Testis (tissue), 3 donors: ENCODE results near the gene CACNA2D1. TPM values are rescaled to one million over a fixed set of nuclear protein-coding genes. Genes with fewer than 3 reads are reported as not detected.

ENCODE experiments used
- DNase-seq: peaks from one replicate; pipeline ENCODE4 v3.0.0-alpha.2; 2019
- H3K27ac ChIP-seq, 2 donors: fragments of 200-600 bp; sonication (generic); one replicate each; pipeline ENCODE4 v1.5.1; 2019
- H3K27me3 ChIP-seq: fragments of 200-600 bp; sonication (generic); one replicate; pipeline ENCODE4 v1.5.1; 2019
- H3K36me3 ChIP-seq: fragments of 200-600 bp; sonication (generic); one replicate; pipeline ENCODE4 v1.5.1; 2017; ENCODE audit warnings: low read depth; ENCODE audit errors: missing control alignments
- H3K4me1 ChIP-seq: fragments of 200-600 bp; sonication (generic); one replicate; pipeline ENCODE4 v1.5.1; 2019
- H3K4me3 ChIP-seq, 2 donors: fragments of 200-600 bp; sonication (generic); one replicate each; pipeline ENCODE4 v1.5.1; 2017 to 2019
- H3K9me3 ChIP-seq: fragments of 200-600 bp; sonication (generic); one replicate; pipeline ENCODE4 v1.5.1; 2017
- CTCF ChIP-seq, 3 experiments: fragments of 450-650 bp in 2 of 3; fragments of 200-600 bp in 1 of 3; sonication (generic) in 1 of 3; IDR thresholded peaks; one replicate each; pipeline ENCODE4 v1.5.1; 2016 to 2019; ENCODE audit warnings: antibody characterized with exemption in 3 of 3, mild to moderate bottlenecking in 2 of 3, moderate library complexity in 1 of 3
- POLR2A ChIP-seq: fragments of 450-650 bp; IDR thresholded peaks from one replicate; pipeline ENCODE4 v1.6.1; 2017; ENCODE audit warnings: antibody characterized with exemption, mild to moderate bottlenecking, moderate library complexity
- WGBS, 2 donors: methylation state at CpG; one replicate each; pipeline ENCODE4 v1.1.5; 2018; 5-methylcytosine and 5-hydroxymethylcytosine counted together
- intact Hi-C: fragments of 100-400 bp; cut with DNase I; formaldehyde crosslinking; loops from one replicate; pipeline ENCODE4 v1.15.1; 2023; ENCODE audit warnings: low total_unique reads
- polyA plus RNA-seq: library from polyadenylated mRNA; stranded (reverse); fragments of 350-450 nt; fragmentation: Illumina TruSeq; extraction: RNeasy Lipid Tissue Mini Kit (QIAGEN cat#74804); gene quantifications from one replicate; pipeline ENCODE4 v1.2.3, GENCODE V29; 2014; ENCODE audit warnings: low read depth, low replicate concordance; ENCODE audit not compliant: insufficient read depth
- total RNA-seq, 2 donors: library from RNA; depleted of rRNA; stranded (reverse); fragments of >200 nt; gene quantifications; one replicate each; pipeline ENCODE4 v1.2.3, GENCODE V29; 2016

The CACNA2D1 gene
- total and polyA plus RNA-seq, 3 donors from 2014 or later, result 5.4 to 29.1 (median 28.0) TPM

- Histone ChIP-seq H3K4me1 (no peaks in the 10 kb centered on the region), H3K27ac (no peak overlapping the region), H3K9me3 (no peaks in the 10 kb centered on the region), H3K27me3 (no peaks in the 10 kb centered on the region), H3K4me3 (no peak overlapping the region), H3K36me3 (no peaks in the 10 kb centered on the region)
- DNase-seq, result no peak
- WGBS, 2 donors, result 93 to 95% methylated on average over 1 of the region's 1 CpG
- intact Hi-C loops, result no loop called here
- TF ChIP-seq POLR2A (no peak), CTCF (IDR thresholded peaks at IDR 0.05) (no peak)
These were observed 415.5 kb downstream of the CACNA2D1 start for GRCh38 chr7:82028097-82028496.

GRCh38 chr7:82021713-82022112 is 421.9 kb downstream of the CACNA2D1 start:
- Histone ChIP-seq H3K36me3 (no peaks in the 10 kb centered on the region), H3K27me3 (no peaks in the 10 kb centered on the region), H3K9me3 (no peaks in the 10 kb centered on the region), H3K4me1 (no peaks in the 10 kb centered on the region), H3K27ac (no peak overlapping the region), H3K4me3 (no peak overlapping the region)
- no peak for DNase-seq
- TF ChIP-seq CTCF (IDR thresholded peaks at IDR 0.05) (no peak), POLR2A (no peak)
- intact Hi-C loops, result no loop called here

DNA sequence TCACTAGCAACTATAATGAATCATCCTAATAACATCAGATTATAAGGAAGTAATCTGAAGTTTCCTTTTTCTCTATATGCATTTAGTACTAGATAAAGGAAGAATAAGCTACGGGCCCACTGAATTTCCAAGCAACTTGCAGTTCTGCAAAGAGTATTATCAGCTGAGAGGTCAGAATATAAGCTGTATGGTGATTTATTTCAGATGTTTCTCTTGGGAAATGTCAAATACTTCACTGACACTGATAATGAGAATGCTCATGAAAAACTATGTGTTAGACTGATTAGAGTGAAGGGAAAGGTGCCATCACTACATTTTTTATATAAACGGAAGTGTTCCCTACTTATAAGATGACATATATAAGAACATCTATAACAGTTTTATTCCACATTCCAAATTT is 422.5 kb downstream of the CACNA2D1 start:
- intact Hi-C loops, result no loop called here
- Histone ChIP-seq H3K27ac (no peak overlapping the region), H3K36me3 (no peaks in the 10 kb centered on the region), H3K27me3 (no peaks in the 10 kb centered on the region), H3K4me3 (no peak overlapping the region), H3K9me3 (no peaks in the 10 kb centered on the region), H3K4me1 (no peaks in the 10 kb centered on the region)
- no peak for DNase-seq
- TF ChIP-seq CTCF (IDR thresholded peaks at IDR 0.05) (no peak), POLR2A (no peak)
- 76 to 82% methylated on average over 2 of the region's 2 CpGs for WGBS, 2 donors

DNA sequence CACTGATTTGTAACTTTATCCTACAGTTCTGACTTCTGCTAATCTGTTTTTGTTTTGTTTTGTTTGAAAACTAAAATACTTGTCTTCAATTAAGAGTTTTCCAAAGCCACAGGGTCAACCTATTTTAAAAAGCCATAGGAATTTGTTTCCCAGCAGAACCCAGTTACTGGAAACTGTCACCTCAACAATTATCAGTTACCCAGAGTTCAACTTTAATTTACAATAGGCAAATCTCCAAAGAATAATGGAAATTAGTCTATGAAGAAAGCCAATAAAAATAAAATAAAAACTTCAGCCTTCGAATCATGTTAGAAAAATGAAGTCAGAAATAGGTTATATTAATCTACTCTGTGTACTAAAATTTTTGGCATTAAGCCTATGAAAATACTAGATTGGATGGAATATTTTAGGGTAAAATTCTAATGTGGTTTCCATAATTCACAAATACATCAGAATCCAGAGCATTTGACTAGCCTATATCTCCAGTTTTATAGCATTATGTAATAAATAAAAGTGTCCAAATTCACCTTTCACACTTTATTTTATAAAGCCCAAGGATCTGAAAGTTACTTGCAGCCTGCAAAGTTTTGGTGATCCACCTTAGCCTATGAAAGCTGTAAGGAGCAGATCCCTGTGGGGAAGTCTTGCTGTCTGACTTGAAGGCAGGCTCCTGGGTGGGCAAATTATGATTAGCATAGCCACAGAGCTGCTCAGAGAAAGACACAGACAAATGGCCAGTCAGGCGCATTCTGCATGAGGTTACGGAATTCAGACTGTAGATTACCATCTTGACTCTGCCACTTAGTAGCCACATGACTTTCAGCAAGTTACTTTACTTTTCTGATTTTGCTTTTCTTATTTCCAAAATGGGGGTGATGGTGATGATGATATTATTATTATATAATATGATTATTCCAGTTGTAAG is 423.8 kb downstream of the CACNA2D1 start:
- intact Hi-C loops, result no loop called here
- Histone ChIP-seq H3K27me3 (no peaks in the 10 kb centered on the region), H3K36me3 (no peaks in the 10 kb centered on the region), H3K4me1 (no peaks in the 10 kb centered on the region), H3K9me3 (no peaks in the 10 kb centered on the region), H3K27ac (no peak overlapping the region), H3K4me3 (no peak overlapping the region)
- 65 to 79% methylated on average over 3 of the region's 3 CpGs for WGBS, 2 donors
- no peak for DNase-seq
- TF ChIP-seq POLR2A, result no peak
- no peak for TF ChIP-seq CTCF (IDR thresholded peaks at IDR 0.05)

DNA sequence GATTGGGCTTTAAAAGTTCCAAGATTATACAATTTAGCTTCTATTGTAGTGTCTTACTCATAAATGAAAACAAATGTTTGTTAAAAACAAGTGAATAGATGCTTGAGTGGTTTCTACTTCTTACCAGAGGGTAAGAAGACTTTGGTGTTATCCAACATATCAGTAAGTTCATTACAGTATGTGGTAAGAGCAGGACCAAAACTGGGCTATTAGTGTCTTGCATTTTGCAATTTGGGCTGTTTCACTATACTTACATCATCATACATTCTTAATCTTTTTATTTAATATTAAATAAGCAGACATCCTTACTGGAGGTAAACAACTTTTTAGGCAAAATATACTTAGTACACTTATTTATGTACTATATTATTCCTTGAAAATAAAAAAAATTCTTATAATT is 425.4 kb downstream of the CACNA2D1 start:
- H3K4me3 ChIP-seq, result no peak overlapping the region
- no peaks in the 10 kb centered on the region for H3K9me3 ChIP-seq
- H3K36me3 ChIP-seq, result no peaks in the 10 kb centered on the region
- H3K27me3 ChIP-seq, result no peaks in the 10 kb centered on the region
- TF ChIP-seq POLR2A, result no peak
- TF ChIP-seq CTCF (IDR thresholded peaks at IDR 0.05), result no peak
- DNase-seq, result no peak
- H3K4me1 ChIP-seq, result no peaks in the 10 kb centered on the region
- H3K27ac ChIP-seq, result no peak overlapping the region
- intact Hi-C loops, result no loop called here
